HEK293T (cell line): ENCODE data around the gene TULP1.

ENCODE experiments used
- CTCF ChIA-PET: fragments of 350-600 bp; formaldehyde crosslinking; extraction: SDS; loops from one replicate; lab custom pipeline; 2021; ENCODE audit warnings: antibody characterized with exemption, inconsistent platforms; lab: Yijun Ruan, JAX
- POLR2A ChIA-PET: fragments of 350-600 bp; formaldehyde crosslinking; extraction: SDS; loops from one replicate; lab custom pipeline; 2020; ENCODE audit warnings: antibody characterized with exemption, inconsistent platforms; lab: Yijun Ruan, JAX
- DNase-seq: peaks from one replicate; pipeline ENCODE4 v3.0.0; 2012; ENCODE audit warnings: mixed read lengths; ENCODE audit errors: extremely low spot score
- ARNT ChIP-seq: fragments of 450-650 bp; IDR thresholded peaks from 2 replicates; pipeline ENCODE4 v1.6.1; 2017; ENCODE audit warnings: mild to moderate bottlenecking
- BHLHE40 ChIP-seq: fragments of 450-650 bp; IDR thresholded peaks from 2 replicates; pipeline ENCODE4 v1.6.1; 2016; ENCODE audit warnings: mild to moderate bottlenecking, moderate library complexity, borderline replicate concordance
- CTBP1 ChIP-seq: fragments of 450-650 bp; IDR thresholded peaks from 2 replicates; pipeline ENCODE4 v1.6.1; 2016; ENCODE audit warnings: borderline replicate concordance
- ELF4 ChIP-seq: fragments of 450-650 bp; IDR thresholded peaks from 2 replicates; pipeline ENCODE4 v1.6.1; 2017; ENCODE audit warnings: antibody characterized with exemption
- FOXA1 ChIP-seq: fragments of 450-650 bp; IDR thresholded peaks from 2 replicates; pipeline ENCODE4 v1.6.1; 2016; ENCODE audit warnings: mild to moderate bottlenecking
- FOXK2 ChIP-seq: fragments of 450-650 bp; IDR thresholded peaks from 2 replicates; pipeline ENCODE4 v1.6.1; 2016; ENCODE audit warnings: mild to moderate bottlenecking
- FOXM1 ChIP-seq: fragments of 450-650 bp; IDR thresholded peaks from 2 replicates; pipeline ENCODE4 v1.6.1; 2017; ENCODE audit warnings: mild to moderate bottlenecking, borderline replicate concordance
- HDGF ChIP-seq: fragments of 450-650 bp; IDR thresholded peaks from 2 replicates; pipeline ENCODE4 v1.6.1; 2017; ENCODE audit warnings: antibody characterized with exemption, borderline replicate concordance
- L3MBTL2 ChIP-seq: fragments of 450-650 bp; conservative IDR thresholded peaks from 2 replicates; pipeline ENCODE4 v1.6.1; 2016; ENCODE audit warnings: mild to moderate bottlenecking
- LEF1 ChIP-seq: fragments of 450-650 bp; IDR thresholded peaks from 2 replicates; pipeline ENCODE4 v1.6.1; 2017; ENCODE audit warnings: mild to moderate bottlenecking, borderline replicate concordance
- NFRKB ChIP-seq: fragments of 450-650 bp; IDR thresholded peaks from 2 replicates; pipeline ENCODE4 v1.6.1; 2016; ENCODE audit warnings: mild to moderate bottlenecking, moderate library complexity
- PKNOX1 ChIP-seq: fragments of 450-650 bp; IDR thresholded peaks from 2 replicates; pipeline ENCODE4 v1.6.1; 2016
- SP1 ChIP-seq: fragments of 450-650 bp; IDR thresholded peaks from 2 replicates; pipeline ENCODE4 v1.6.1; 2017
- SUZ12 ChIP-seq: fragments of 450-650 bp; IDR thresholded peaks from 2 replicates; pipeline ENCODE4 v1.6.1; 2016; ENCODE audit warnings: mild to moderate bottlenecking
- TARDBP ChIP-seq: fragments of 450-650 bp; IDR thresholded peaks from 2 replicates; pipeline ENCODE4 v1.6.1; 2016
- ZNF384 ChIP-seq: fragments of 450-650 bp; IDR thresholded peaks from 2 replicates; pipeline ENCODE4 v1.6.1; 2016

The TULP1 gene

GRCh38 chr6:35492974-35493284 is 19.8 kb downstream of the TULP1 start:
- no peak for TF ChIP-seq BHLHE40
- TF ChIP-seq CTBP1, result no peak
- TF ChIP-seq FOXM1, result no peak
- TF ChIP-seq L3MBTL2, result no peak
- no peak for TF ChIP-seq NFRKB
- TF ChIP-seq PKNOX1, result no peak
- TF ChIP-seq ARNT, result no peak
- no peak for TF ChIP-seq FOXA1
- TF ChIP-seq SUZ12, result no peak
- TF ChIP-seq HDGF, result no peak
- TF ChIP-seq SP1, result no peak
- TF ChIP-seq FOXK2, result no peak
- TF ChIP-seq ELF4, result no peak
- no peak for TF ChIP-seq TARDBP
- no peak for TF ChIP-seq ZNF384
- no peak for TF ChIP-seq LEF1
- DNase-seq, result no peak
- CTCF ChIA-PET, result interaction anchor here (1.5 kb wide), 1 partner anchor 29 kb away, joined by 3 read pairs; no protein-coding TSS in a partner anchor
- POLR2A ChIA-PET, result no interaction called here

- no peak for TF ChIP-seq ELF4
- no peak for TF ChIP-seq SUZ12
- no peak for TF ChIP-seq ARNT
- TF ChIP-seq TARDBP, result no peak
- no peak for TF ChIP-seq NFRKB
- TF ChIP-seq FOXM1, result no peak
- no peak for TF ChIP-seq CTBP1
- TF ChIP-seq PKNOX1, result no peak
- no peak for TF ChIP-seq FOXA1
- TF ChIP-seq SP1, result no peak
- DNase-seq, result no peak
- ChIA-PET CTCF (interaction anchor here (1.5 kb wide), 1 partner anchor 30 kb away, joined by 3 read pairs; no protein-coding TSS in a partner anchor), POLR2A (interaction anchor here (0.9 to 1.0 kb wide), 3 partner anchors 15 to 24 kb away, joined by 3 to 5 read pairs (median 4); partner anchors contain the start of gene RPL10A)
Observed at GRCh38 chr6:35492258-35492973, 20.3 kb downstream of the TULP1 start.

- DNase-seq, result no peak
- POLR2A ChIA-PET, result interaction anchor here (0.9 to 2.0 kb wide), 4 partner anchors 14 to 23 kb away, joined by 3 to 7 read pairs (median 4); partner anchors contain the start of gene RPL10A
- no peak for TF ChIP-seq TARDBP
- no peak for TF ChIP-seq ZNF384
- no peak for TF ChIP-seq HDGF
- no peak for TF ChIP-seq LEF1
- no peak for TF ChIP-seq FOXA1
- no peak for TF ChIP-seq NFRKB
- no peak for TF ChIP-seq SP1
- no peak for TF ChIP-seq BHLHE40
- no peak for TF ChIP-seq ELF4
- no peak for TF ChIP-seq FOXM1
- TF ChIP-seq CTBP1, result no peak
- no peak for TF ChIP-seq SUZ12
- TF ChIP-seq PKNOX1, result no peak
- TF ChIP-seq FOXK2, result no peak
- no peak for TF ChIP-seq L3MBTL2
- no peak for TF ChIP-seq ARNT
- CTCF ChIA-PET, result interaction anchor here (1.5 kb wide), 1 partner anchor 31 kb away, joined by 3 read pairs; no protein-coding TSS in a partner anchor
Observed at GRCh38 chr6:35491558-35492257, 21.0 kb downstream of the TULP1 start.

- TF ChIP-seq PKNOX1 (peak; percentile 77), HDGF (no peak)
- POLR2A ChIA-PET, result interaction anchor here (1.0 to 2.0 kb wide), 2 partner anchors 13 to 19 kb away, joined by 4 to 7 read pairs; no protein-coding TSS in a partner anchor
- CTCF ChIA-PET, result no interaction called here
- DNase-seq, result no peak
Observed at GRCh38 chr6:35490821-35491557, 21.7 kb downstream of the TULP1 start.

GRCh38 chr6:35489995-35490791 is 22.5 kb downstream of the TULP1 start:
- POLR2A ChIA-PET, result interaction anchor here (0.6 to 2.0 kb wide), 4 partner anchors 17 to 1869 kb away, joined by 3 to 8 read pairs (median 5); no protein-coding TSS in a partner anchor
- TF ChIP-seq NFRKB (no peak), TARDBP (no peak), CTBP1 (no peak), BHLHE40 (no peak), ELF4 (no peak), PKNOX1 (no peak), SP1 (no peak), LEF1 (no peak), HDGF (no peak), FOXM1 (no peak)
- DNase-seq, result no peak
- CTCF ChIA-PET, result no interaction called here
